H1 (cell line): ENCODE measurements around the gene BIN1. TPM values are rescaled to one million over a fixed set of nuclear protein-coding genes. Genes with fewer than 3 reads are reported as not detected.

ENCODE experiments used
- CTCF ChIA-PET: fragments of 300-600 bp; sonication (Branson Sonifier 250); formaldehyde crosslinking; loops from one replicate; lab custom pipeline; 2021; ENCODE audit not compliant: partially characterized antibody; lab: Charles Lee
- POLR2A ChIA-PET: fragments of 300-600 bp; sonication (Branson Sonifier 250); formaldehyde crosslinking; loops from one replicate; lab custom pipeline; 2021; ENCODE audit warnings: inconsistent platforms; ENCODE audit not compliant: partially characterized antibody; lab: Charles Lee
- DNase-seq, 2 experiments: peaks; one replicate each; pipeline versions ENCODE4 v3.0.0 to v3.0.0-alpha.2; 2010 to 2022; ENCODE audit warnings: low spot score in 2 of 2, low read depth in 1 of 2, mixed read lengths in 1 of 2
- FAIRE-seq: peaks from 2 replicates; lab custom pipeline; 2011; peaks lifted over from hg19 to GRCh38; lab: Jason Lieb, UNC
- H2AFZ ChIP-seq: 2 replicates; pipeline ENCODE4 v1.8.1; 2012; ENCODE audit warnings: low read length, inconsistent platforms
- H2AK5ac ChIP-seq: 2 replicates; pipeline ENCODE4 v1.6.1; 2013; ENCODE audit warnings: low read depth, low read length
- H2BK120ac ChIP-seq: replicated peaks from 2 replicates; pipeline ENCODE3; 2013; ENCODE audit warnings: low read depth, low read length, inconsistent platforms
- H2BK12ac ChIP-seq: 2 replicates; pipeline ENCODE4 v1.6.1; 2013; ENCODE audit warnings: low read depth, low read length
- H2BK15ac ChIP-seq: 2 replicates; pipeline ENCODE4 v1.6.1; 2013; ENCODE audit warnings: low read length
- H2BK20ac ChIP-seq: 2 replicates; pipeline ENCODE4 v1.6.1; 2013; ENCODE audit warnings: low read length
- H2BK5ac ChIP-seq: 2 replicates; pipeline ENCODE4 v1.6.1; 2013; ENCODE audit warnings: low read depth, low read length
- H3K14ac ChIP-seq: 2 replicates; pipeline ENCODE4 v1.6.1; 2013; ENCODE audit warnings: inconsistent platforms; ENCODE audit not compliant: insufficient read length
- H3K18ac ChIP-seq: 2 replicates; pipeline ENCODE4 v1.6.1; 2013; ENCODE audit warnings: low read length; ENCODE audit errors: extremely low read depth
- H3K23ac ChIP-seq: 2 replicates; pipeline ENCODE4 v1.6.1; 2013; ENCODE audit warnings: inconsistent platforms; ENCODE audit not compliant: insufficient read length
- H3K23me2 ChIP-seq: 2 replicates; pipeline ENCODE4 v1.6.1; 2013; ENCODE audit warnings: low read depth, low read length
- H3K27ac ChIP-seq: 2 replicates; pipeline ENCODE4 v1.6.1; 2011; ENCODE audit warnings: low read depth, low read length, inconsistent platforms
- H3K27me3 ChIP-seq, 4 experiments: replicated peaks in 1 of 4; 1 replicate in 1 of 4; 2 replicates in 3 of 4; pipeline versions ENCODE4 v1.6.1 to v1.8.1; 2011 to 2013; ENCODE audit warnings: low read length in 3 of 4, mild to moderate bottlenecking in 3 of 4, inconsistent platforms in 2 of 4, mixed read lengths in 2 of 4, moderate library complexity in 1 of 4; ENCODE audit not compliant: control insufficient read depth in 3 of 4, insufficient read depth in 3 of 4; ENCODE audit errors: extremely low read depth in 1 of 4
- H3K36me3 ChIP-seq, 4 experiments: 2 replicates each; pipeline versions ENCODE4 v1.6.1 to v1.8.1; 2011 to 2013; ENCODE audit warnings: mild to moderate bottlenecking in 4 of 4, low read length in 3 of 4, moderate library complexity in 2 of 4, control low read depth in 1 of 4, inconsistent platforms in 1 of 4; ENCODE audit not compliant: insufficient read depth in 4 of 4, control insufficient read depth in 2 of 4
- H3K4ac ChIP-seq: replicated peaks from 2 replicates; pipeline ENCODE3; 2013; ENCODE audit warnings: low read length, low read depth, mixed read lengths, inconsistent platforms; ENCODE audit not compliant: insufficient read length
- H3K4me1 ChIP-seq, 4 experiments: replicated peaks in 1 of 4; 1 replicate in 1 of 4; 2 replicates in 3 of 4; pipeline versions ENCODE4 v1.6.1 to v1.8.1; 2011 to 2013; ENCODE audit warnings: low read length in 3 of 4, inconsistent platforms in 2 of 4, mixed read lengths in 1 of 4; ENCODE audit not compliant: insufficient read depth in 4 of 4, control insufficient read depth in 3 of 4
- H3K4me2 ChIP-seq, 2 experiments: 2 replicates each; pipeline versions ENCODE4 v1.6.1 to v1.8.1; 2011 to 2013; ENCODE audit warnings: low read depth in 2 of 2, low read length in 2 of 2, control low read depth in 1 of 2, inconsistent platforms in 1 of 2, mild to moderate bottlenecking in 1 of 2; ENCODE audit not compliant: insufficient read depth in 1 of 2
- H3K4me3 ChIP-seq, 4 experiments: fragments of 200-600, 300-600 bp in 1 of 4; sonication (generic), shearing (Covaris generic), sonication (Bioruptor Twin) in 1 of 4; 2 replicates each; pipeline versions ENCODE4 v1.5.1 to v1.8.1; 2011 to 2016; ENCODE audit warnings: low read length in 4 of 4, low read depth in 3 of 4, control low read depth in 2 of 4, inconsistent platforms in 2 of 4, mild to moderate bottlenecking in 2 of 4, mixed read lengths in 1 of 4, moderate library complexity in 1 of 4; ENCODE audit not compliant: insufficient read depth in 2 of 4; ENCODE audit errors: extremely low read depth in 1 of 4
- H3K56ac ChIP-seq: replicated peaks from 2 replicates; pipeline ENCODE3; 2013; ENCODE audit warnings: low read depth, mild to moderate bottlenecking, mixed read lengths, low read length, inconsistent platforms; ENCODE audit not compliant: insufficient read length
- H3K79me1 ChIP-seq: 2 replicates; pipeline ENCODE4 v1.6.1; 2013; ENCODE audit warnings: low read depth, low read length, control low read depth
- H3K79me2 ChIP-seq, 2 experiments: 2 replicates each; pipeline versions ENCODE4 v1.6.1 to v1.8.1; 2012 to 2013; ENCODE audit warnings: low read length in 2 of 2, mild to moderate bottlenecking in 2 of 2, inconsistent platforms in 1 of 2; ENCODE audit not compliant: insufficient read depth in 2 of 2, control insufficient read depth in 1 of 2
- H3K9ac ChIP-seq, 4 experiments: replicated peaks in 1 of 4; 1 replicate in 1 of 4; 2 replicates in 3 of 4; pipeline versions ENCODE4 v1.6.1 to v1.8.1; 2011 to 2013; ENCODE audit warnings: low read depth in 3 of 4, low read length in 3 of 4, control low read depth in 2 of 4, mild to moderate bottlenecking in 2 of 4, moderate library complexity in 2 of 4, inconsistent platforms in 1 of 4; ENCODE audit errors: extremely low read depth in 1 of 4
- H3K9me3 ChIP-seq, 2 experiments: 2 replicates each; pipeline versions ENCODE4 v1.6.1 to v1.8.1; 2012 to 2013; ENCODE audit warnings: mild to moderate bottlenecking in 2 of 2, moderate library complexity in 2 of 2, control low read depth in 1 of 2, inconsistent platforms in 1 of 2, low read depth in 1 of 2, low read length in 1 of 2, mixed read lengths in 1 of 2; ENCODE audit not compliant: insufficient read depth in 2 of 2
- H4K20me1 ChIP-seq, 2 experiments: replicated peaks in 1 of 2; 2 replicates each; pipeline versions ENCODE3 to v1.8.1; 2011 to 2013; ENCODE audit warnings: inconsistent platforms in 2 of 2, low read length in 2 of 2, mild to moderate bottlenecking in 1 of 2; ENCODE audit not compliant: insufficient read depth in 2 of 2, control insufficient read depth in 1 of 2
- H4K5ac ChIP-seq: 2 replicates; pipeline ENCODE4 v1.6.1; 2013; ENCODE audit warnings: low read length, low read depth, mixed read lengths, inconsistent platforms; ENCODE audit not compliant: insufficient read length
- H4K8ac ChIP-seq: 2 replicates; pipeline ENCODE4 v1.8.0; 2013; ENCODE audit warnings: mild to moderate bottlenecking, moderate library complexity, low read length, inconsistent platforms; ENCODE audit not compliant: insufficient read depth; ENCODE audit errors: extremely low read depth
- H4K91ac ChIP-seq: replicated peaks from 2 replicates; pipeline ENCODE3; 2013; ENCODE audit warnings: low read length, mixed read lengths, inconsistent platforms; ENCODE audit not compliant: insufficient read length
- BACH1 ChIP-seq: IDR thresholded peaks from 2 replicates; pipeline ENCODE4 v1.6.1; 2012; ENCODE audit warnings: low read length, improper control_type of control experiment
- CBX5 ChIP-seq: fragments of 300-800, 300-1000 bp; sonication (generic); IDR thresholded peaks from 2 replicates; pipeline ENCODE4 v1.7.1; 2016; ENCODE audit warnings: antibody characterized with exemption, low read length, low read depth
- EGR1 ChIP-seq: IDR thresholded peaks from 2 replicates; pipeline ENCODE4 v1.6.1; 2011; ENCODE audit warnings: low read depth, low read length, borderline replicate concordance
- JUND ChIP-seq: IDR thresholded peaks from 2 replicates; pipeline ENCODE4 v1.6.1; 2011; ENCODE audit warnings: mild to moderate bottlenecking, improper control_type of control experiment, low read length
- NRF1 ChIP-seq: IDR thresholded peaks from 2 replicates; pipeline ENCODE4 v1.6.1; 2011; ENCODE audit warnings: mild to moderate bottlenecking, low read depth, low read length, improper control_type of control experiment
- POLR2A ChIP-seq, 2 experiments: IDR thresholded peaks; 1 replicate in 1 of 2; 2 replicates in 1 of 2; pipeline ENCODE4 v1.6.1; 2011; ENCODE audit warnings: low read depth in 2 of 2, low read length in 2 of 2, mild to moderate bottlenecking in 2 of 2; ENCODE audit errors: control extremely low read depth in 1 of 2
- SUZ12 ChIP-seq: fragments of 200-600 bp; sonication (generic); IDR thresholded peaks from 2 replicates; pipeline ENCODE4 v1.6.1; 2012; ENCODE audit warnings: mild to moderate bottlenecking, inconsistent platforms, low read length, moderate library complexity, mixed read lengths
- TEAD4 ChIP-seq: IDR thresholded peaks from 2 replicates; pipeline ENCODE4 v1.6.1; 2012; ENCODE audit warnings: low read depth, low read length, inconsistent platforms, mixed read lengths
- WGBS, 2 experiments: shearing (Covaris generic) in 1 of 2; methylation state at CpG; one replicate each; pipeline versions ENCODE4 v1.1.6 to v1.1.7; 2013 to 2015; ENCODE audit warnings: low lambda C conversion rate in 2 of 2, mixed read lengths in 2 of 2, inconsistent platforms in 1 of 2, low coverage in 1 of 2, missing lambda C conversion rate in 1 of 2; ENCODE audit not compliant: insufficient replicate concordance in 2 of 2, insufficient coverage in 1 of 2, insufficient read length in 1 of 2; ENCODE audit errors: extremely low coverage in 1 of 2, missing lambda C conversion rate in 1 of 2; 5-methylcytosine and 5-hydroxymethylcytosine counted together
- polyA plus RNA-seq, 7 experiments: library from polyadenylated mRNA; depleted of rRNA in 3 of 7; stranded (reverse) in 5 of 7; unstranded in 2 of 7; fragments of >200 nt in 5 of 7; fragments of 200-250 nt in 2 of 7; gene quantifications; 1 replicate in 5 of 7; 2 replicates in 1 of 7; 4 replicates in 1 of 7; pipeline versions ENCODE4 v1.2.1 to v1.2.3, GENCODE V29; 2011 to 2013; ENCODE audit warnings: missing spikeins in 2 of 7, mixed read lengths in 2 of 7
- total RNA-seq: library from RNA; stranded (reverse); fragmentation: NEBNext Ultra II Directional; extraction: Animal tissue kit (Norgen Biotek cat#: 25700); gene quantifications from 2 replicates; pipeline ENCODE4 v1.2.1, GENCODE V29; 2021

The BIN1 gene
- total and polyA plus RNA-seq, 2 of the 8 experiments (the other 6 are each of a cell fraction or from before 2014, with no cell fraction given) = 23.6 to 35.6 TPM

DNA sequence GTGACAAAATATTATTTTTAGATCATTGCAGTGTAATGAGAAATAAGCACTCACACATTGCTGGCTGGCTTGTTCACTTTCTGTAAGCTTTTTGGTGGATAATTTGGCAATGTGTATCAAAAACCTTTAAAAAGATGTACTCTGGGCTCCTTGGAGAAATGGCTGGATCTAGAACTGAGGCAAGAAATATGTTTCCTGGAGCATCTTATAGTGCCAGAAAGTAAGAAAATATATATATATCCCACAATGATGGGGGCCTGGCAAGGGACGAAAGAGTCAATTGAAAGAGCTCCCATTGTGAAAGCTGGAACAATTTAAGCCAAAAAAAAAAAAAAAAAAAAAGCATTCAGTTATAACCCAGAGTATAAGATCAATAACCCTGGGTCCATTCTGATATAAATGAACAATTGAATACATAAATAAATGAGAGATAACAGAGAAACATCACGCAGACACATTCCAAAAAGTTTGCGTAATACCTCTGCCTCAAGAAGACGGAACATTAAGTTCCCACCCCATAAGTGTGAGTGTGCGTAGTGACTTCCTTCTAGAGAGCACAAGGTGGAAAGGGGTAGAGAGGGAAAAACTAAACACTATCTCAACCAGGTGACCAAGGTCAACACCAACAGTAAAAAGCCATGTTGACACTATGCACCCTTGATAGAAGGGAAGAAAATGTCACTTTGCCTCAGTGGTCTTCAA lies 77.5 kb downstream of the BIN1 start:
- Histone ChIP-seq H4K91ac (no peak overlapping the region), H3K4me3 (no peak overlapping the region), H3K56ac (no peak overlapping the region), H4K20me1 (peaks cover 0 to 2% of the 10 kb centered on the region in 2 experiments), H3K23me2 (peaks cover 7% of the 10 kb centered on the region; the same call in 1 of the 2 replicates), H3K18ac (no peak overlapping the region), H2BK15ac (no peak overlapping the region), H3K4me1 (peaks cover 0 to 2% (median 1%) of the 10 kb centered on the region in 4 experiments; a peak in 3 of 7 replicates), H3K9me3 (no peaks in the 10 kb centered on the region), H4K8ac (no peak overlapping the region), H3K79me2 (no peaks in the 10 kb centered on the region), H3K4ac (no peak overlapping the region), H3K27me3 (no peaks in the 10 kb centered on the region), H3K36me3 (no peaks in the 10 kb centered on the region), H3K9ac (no peak overlapping the region), H3K27ac (no peak overlapping the region), H2BK12ac (no peak overlapping the region), H2BK5ac (no peak overlapping the region), H3K23ac (no peak overlapping the region), H3K4me2 (no peak overlapping the region), H2BK20ac (no peak overlapping the region), H2BK120ac (no peak overlapping the region), H3K79me1 (no peaks in the 10 kb centered on the region), H2AK5ac (no peak overlapping the region), H4K5ac (no peak overlapping the region), H2AFZ (no peak overlapping the region), H3K14ac (no peak overlapping the region)
- TF ChIP-seq CBX5 (no peak), BACH1 (no peak), JUND (no peak), EGR1 (no peak), SUZ12 (no peak), NRF1 (no peak), POLR2A (IDR thresholded peaks at IDR 0.05; ENCODE audit: control extremely low read depth in 1 of 2, low read depth in 2 of 2, low read length in 2 of 2) (no peak), TEAD4 (no peak)
- CTCF ChIA-PET = interaction anchor here (0.7 to 0.8 kb wide), 2 partner anchors 34 to 1302 kb away, joined by 3 to 4 read pairs; no protein-coding TSS in a partner anchor
- FAIRE-seq (no peak), DNase-seq (no peak)
- WGBS, 2 experiments = 91% methylated on average over 5 of the region's 5 CpGs; no CpG with 5 or more reads in 1 of the 2 experiments
- POLR2A ChIA-PET = no interaction called here
